Nephron progenitor cell (in vitro differentiated cells): Measurements from ENCODE around the gene AQP3.

Experiments used
- DNase-seq: peaks from one replicate; pipeline ENCODE4 v3.0.0; 2021
- H3K27ac Mint-ChIP-seq: 2 replicates; pipeline ENCODE4 v1.8.0; 2021; ENCODE audit warnings: mild to moderate bottlenecking, moderate library complexity, mixed read lengths
- H3K27me3 Mint-ChIP-seq: 2 replicates; pipeline ENCODE4 v1.8.0; 2021; ENCODE audit warnings: mild to moderate bottlenecking, low read depth, mixed read lengths; ENCODE audit not compliant: poor library complexity
- H3K36me3 Mint-ChIP-seq: 2 replicates; pipeline ENCODE4 v1.8.0; 2021; ENCODE audit warnings: low read depth, mixed read lengths
- H3K4me1 Mint-ChIP-seq: 2 replicates; pipeline ENCODE4 v1.8.0; 2021; ENCODE audit warnings: mixed read lengths
- H3K4me3 Mint-ChIP-seq: 2 replicates; pipeline ENCODE4 v1.8.0; 2021; ENCODE audit warnings: mild to moderate bottlenecking, moderate library complexity, mixed read lengths
- H3K9me3 Mint-ChIP-seq: 2 replicates; pipeline ENCODE4 v1.8.0; 2021; ENCODE audit warnings: mild to moderate bottlenecking, moderate library complexity, mixed read lengths
- CTCF ChIP-seq: fragments of 200-600 bp; sonication (generic); IDR thresholded peaks from 2 replicates; pipeline ENCODE4 v1.5.0; 2021; ENCODE audit warnings: antibody characterized with exemption

AQP3 gene

DNA sequence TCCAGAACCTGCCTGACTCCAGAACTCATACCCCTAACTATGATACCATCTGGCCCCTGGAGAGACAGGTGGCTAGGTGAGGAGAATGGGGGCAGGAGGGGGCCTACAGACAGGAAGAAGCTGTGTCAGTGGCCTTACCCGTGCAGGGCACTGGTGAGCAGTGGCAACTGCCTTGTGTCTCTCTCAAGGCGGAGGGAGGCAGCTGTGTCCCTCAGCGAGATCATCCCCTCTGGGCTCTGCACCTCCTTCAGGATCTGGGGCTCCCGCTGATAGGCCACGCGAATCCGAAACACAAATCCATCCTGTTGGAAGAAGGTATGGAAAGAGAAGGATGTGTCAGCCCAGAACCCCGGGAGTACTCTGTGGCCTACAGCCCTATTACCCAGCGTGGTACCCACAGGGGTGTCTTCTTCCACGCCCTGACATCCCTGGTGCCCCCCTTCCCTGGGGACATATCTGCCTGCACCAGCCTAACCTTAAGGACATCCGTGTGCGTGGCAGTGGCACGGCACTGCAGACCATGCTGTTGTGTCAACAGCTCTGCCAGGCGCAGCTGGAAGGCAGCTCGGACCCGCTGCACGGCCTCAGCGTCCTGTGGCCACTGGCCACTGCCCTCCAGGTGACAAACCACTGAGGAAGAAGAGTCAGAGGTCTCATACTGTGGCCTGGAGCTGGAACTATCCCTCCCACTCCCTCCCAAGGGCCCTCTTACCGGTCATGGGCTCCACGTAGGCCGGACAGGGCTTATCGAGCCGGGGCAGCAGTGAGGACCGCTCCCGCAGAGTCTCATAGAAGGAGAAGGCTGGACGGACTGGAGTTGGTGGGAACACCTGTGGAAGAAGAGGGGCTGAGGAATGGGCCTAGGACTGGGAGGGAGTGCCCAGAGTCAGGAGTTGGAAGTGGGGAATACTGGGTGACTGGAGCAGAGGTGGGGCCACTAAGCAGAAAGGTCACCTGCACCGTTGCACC is 18.5 kb upstream of the AQP3 start:
- no peak overlapping the region for H3K27ac Mint-ChIP-seq
- peaks cover 5% of the 10 kb centered on the region for H3K4me1 Mint-ChIP-seq
- no peak for DNase-seq
- H3K36me3 Mint-ChIP-seq, result peaks cover 46% of the 10 kb centered on the region
- no peaks in the 10 kb centered on the region for H3K27me3 Mint-ChIP-seq
- H3K4me3 Mint-ChIP-seq, result no peak overlapping the region
- H3K9me3 Mint-ChIP-seq, result no peaks in the 10 kb centered on the region
- TF ChIP-seq CTCF, result no peak

GRCh38 chr9:33465096-33465495 is 17.7 kb upstream of the AQP3 start:
- Mint-ChIP-seq H3K27ac (no peak overlapping the region), H3K9me3 (no peaks in the 10 kb centered on the region), H3K4me3 (no peak overlapping the region), H3K36me3 (peaks cover 38% of the 10 kb centered on the region), H3K4me1 (peaks cover 5% of the 10 kb centered on the region), H3K27me3 (no peaks in the 10 kb centered on the region)
- no peak for DNase-seq
- no peak for TF ChIP-seq CTCF

DNA sequence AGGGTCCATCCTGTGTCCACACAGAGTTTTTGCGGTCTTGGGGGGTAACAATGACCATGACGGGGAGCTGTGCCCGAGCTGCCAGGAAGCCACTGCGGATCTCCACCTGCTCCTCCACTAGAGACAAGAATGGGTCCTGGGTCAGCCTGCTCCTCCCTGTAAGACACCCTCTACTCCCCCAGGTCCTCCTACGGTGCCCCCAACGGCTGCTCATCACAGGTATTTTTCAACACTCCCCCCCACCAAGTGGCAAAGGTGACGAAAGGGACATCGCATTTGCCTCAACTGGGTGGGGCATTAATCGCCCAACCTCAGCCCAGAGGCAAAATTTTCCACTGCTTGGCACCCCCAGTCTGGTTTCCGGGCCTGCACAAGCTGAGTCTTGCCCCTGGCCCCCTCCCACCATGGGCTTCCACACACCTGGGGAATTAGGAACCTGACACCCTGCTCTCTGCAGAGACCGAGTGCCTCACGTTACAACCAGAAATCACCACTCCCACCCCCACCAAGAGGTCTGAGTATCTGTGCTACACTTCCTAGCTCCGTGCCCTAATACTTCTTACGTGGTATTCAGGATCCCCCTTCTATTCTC is 16.7 kb upstream of the AQP3 start:
- no peak for DNase-seq
- Mint-ChIP-seq H3K4me1 (peaks cover 5% of the 10 kb centered on the region), H3K36me3 (peaks cover 30% of the 10 kb centered on the region), H3K27ac (peak overlapping the region; percentile 92), H3K27me3 (no peaks in the 10 kb centered on the region), H3K4me3 (no peak overlapping the region), H3K9me3 (no peaks in the 10 kb centered on the region)
- no peak for TF ChIP-seq CTCF

GRCh38 chr9:33463151-33463550 is 15.8 kb upstream of the AQP3 start:
- Mint-ChIP-seq H3K36me3 (peaks cover 23% of the 10 kb centered on the region), H3K27me3 (no peaks in the 10 kb centered on the region), H3K9me3 (no peaks in the 10 kb centered on the region), H3K27ac (no peak overlapping the region), H3K4me3 (no peak overlapping the region), H3K4me1 (peaks cover 5% of the 10 kb centered on the region)
- DNase-seq, result no peak
- no peak for TF ChIP-seq CTCF

DNA sequence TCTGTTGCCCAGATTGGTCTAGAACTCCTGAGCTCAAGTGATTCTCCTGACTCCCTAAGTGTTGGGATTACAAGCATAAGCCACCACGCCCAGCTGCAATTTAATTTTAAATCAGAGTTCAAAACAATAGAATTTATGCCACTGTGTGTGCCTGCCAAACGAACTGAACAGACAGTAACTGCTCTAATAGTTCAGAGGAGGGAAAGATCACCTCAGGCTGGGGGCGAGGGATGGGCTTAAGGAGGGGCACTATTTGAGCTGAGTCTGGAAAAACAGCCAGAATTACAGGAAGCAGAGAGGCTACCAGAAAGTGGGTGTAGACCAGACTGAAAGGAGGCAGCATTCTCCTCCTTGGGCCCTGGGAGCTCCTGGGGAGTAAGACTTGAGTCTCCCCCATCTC is 14.1 kb upstream of the AQP3 start:
- no peaks in the 10 kb centered on the region for H3K9me3 Mint-ChIP-seq
- no peak for TF ChIP-seq CTCF
- H3K27ac Mint-ChIP-seq, result no peak overlapping the region
- DNase-seq, result no peak
- H3K4me3 Mint-ChIP-seq, result no peak overlapping the region
- peaks cover 21% of the 10 kb centered on the region for H3K36me3 Mint-ChIP-seq
- no peaks in the 10 kb centered on the region for H3K27me3 Mint-ChIP-seq
- H3K4me1 Mint-ChIP-seq, result peaks cover 5% of the 10 kb centered on the region
